Measurements from ENCODE around the gene CCDC73.

GRCh38 chr11:32563600-32563959 is 230.9 kb downstream of the CCDC73 start:
- TF ChIP-seq CTCF (IDR thresholded peaks at IDR 0.05): no peak
- TF ChIP-seq POLR2A (IDR thresholded peaks at IDR 0.05): no peak

Data from uterus (tissue), 2 donors.